ENCODE data around the gene TBL1XR1.
"Not testable (repeated sequence)": the region's sequence is repeated elsewhere in the genome, so short reads cannot be mapped to it uniquely, and the experiment has no call there.

TBL1XR1 gene

DNA sequence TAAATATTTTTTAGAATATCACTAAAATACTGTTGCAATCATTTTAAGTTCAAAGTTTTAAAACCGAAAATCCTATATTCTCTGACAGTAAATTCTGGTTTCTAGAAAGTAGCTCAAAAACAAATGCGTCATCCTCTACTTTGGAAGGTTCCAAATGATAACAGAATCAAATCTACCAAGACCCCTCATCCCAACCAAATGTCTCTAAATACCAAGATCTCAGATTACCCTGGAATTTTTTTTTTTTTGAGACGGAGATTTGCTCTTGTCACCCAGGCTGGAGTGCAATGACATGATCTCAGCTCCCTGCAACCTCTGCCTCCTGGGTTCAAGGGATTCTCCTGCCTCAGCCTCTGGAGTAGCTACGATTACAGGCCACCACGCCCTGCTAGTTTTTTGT, 16.8 kb downstream of the TBL1XR1 start:
- DNase-seq = no peak

- DNase-seq = no peak
Observed at GRCh38 chr3:177179281-177180067, 17.8 kb downstream of the TBL1XR1 start.

DNA sequence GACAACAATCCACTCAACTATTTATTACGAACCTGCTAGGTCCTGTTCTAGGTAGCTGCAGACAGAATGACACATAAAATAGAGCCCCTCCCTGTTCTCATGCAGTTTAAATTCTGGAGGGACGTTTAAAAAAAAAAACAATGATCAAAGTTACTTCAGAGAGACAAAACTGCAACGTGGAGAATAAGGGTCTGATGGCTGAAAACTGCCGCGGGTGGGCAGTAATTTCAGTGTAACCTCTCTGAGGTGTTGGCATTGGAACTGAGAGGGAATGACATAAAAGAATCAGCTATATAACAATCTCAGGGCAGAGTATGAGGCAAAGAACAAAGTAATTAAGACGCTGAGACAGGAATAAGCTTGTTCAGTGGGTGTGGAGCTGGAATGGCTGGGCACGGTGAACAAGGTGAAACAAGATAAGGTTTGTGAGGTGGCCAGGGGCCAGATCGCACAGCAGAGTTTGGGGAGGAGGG, 19.5 kb downstream of the TBL1XR1 start:
- DNase-seq = no peak

- no peak for DNase-seq
Observed at GRCh38 chr3:177174607-177175170, 22.6 kb downstream of the TBL1XR1 start.

- DNase-seq = no peak
Observed at GRCh38 chr3:177169936-177170722, 27.2 kb downstream of the TBL1XR1 start.

- no peak for DNase-seq
Observed at GRCh38 chr3:177168431-177168830, 28.9 kb downstream of the TBL1XR1 start.

DNA sequence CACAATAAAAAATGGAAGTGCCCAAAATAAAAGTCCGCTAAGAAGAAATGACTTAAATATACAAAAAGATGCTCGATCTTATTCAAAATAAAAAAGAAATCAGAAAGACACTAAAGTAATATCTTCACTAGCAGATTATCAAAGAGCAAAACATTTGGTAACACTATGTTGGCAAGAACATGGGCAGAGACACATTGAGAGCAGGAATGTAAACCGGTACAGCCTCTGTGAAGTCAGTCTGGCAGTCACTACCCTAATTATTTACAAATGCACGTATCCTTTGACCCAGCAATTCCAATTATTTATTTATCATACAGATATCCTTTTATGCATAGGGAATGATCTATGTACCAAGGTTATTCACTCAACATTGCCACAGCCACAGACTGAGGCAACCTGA, 34.5 kb downstream of the TBL1XR1 start:
- no peak for DNase-seq

- DNase-seq = not testable (repeated sequence)
Observed at GRCh38 chr3:177161603-177162002, 35.7 kb downstream of the TBL1XR1 start.

DNA sequence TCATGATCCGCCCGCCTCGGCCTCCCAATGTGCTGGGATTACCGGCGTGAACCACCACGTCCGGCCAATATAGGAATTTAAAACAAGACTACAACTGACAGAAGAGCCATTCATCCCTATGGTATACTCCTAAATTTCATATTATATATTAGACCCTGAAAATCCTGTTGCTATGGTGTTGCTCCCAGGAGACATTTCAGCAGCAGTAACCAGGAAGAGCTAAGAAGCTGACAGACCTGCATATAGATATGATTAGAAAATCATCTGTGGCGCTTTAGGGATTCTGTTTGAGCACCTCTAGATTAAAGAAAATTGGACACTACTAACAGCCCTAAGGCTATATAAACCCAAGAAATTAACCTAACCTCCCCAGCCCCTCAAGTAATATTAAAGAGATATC, 38.8 kb downstream of the TBL1XR1 start:
- no peak for DNase-seq

GRCh38 chr3:177157492-177157891, 39.8 kb downstream of the TBL1XR1 start:
- DNase-seq = no peak

GRCh38 chr3:177154733-177155132, 42.5 kb downstream of the TBL1XR1 start:
- no peak for DNase-seq

GRCh38 chr3:177150970-177151627, 46.2 kb downstream of the TBL1XR1 start:
- peak; percentile 16 for DNase-seq

GRCh38 chr3:177150218-177150916, 46.9 kb downstream of the TBL1XR1 start:
- DNase-seq = no peak

DNA sequence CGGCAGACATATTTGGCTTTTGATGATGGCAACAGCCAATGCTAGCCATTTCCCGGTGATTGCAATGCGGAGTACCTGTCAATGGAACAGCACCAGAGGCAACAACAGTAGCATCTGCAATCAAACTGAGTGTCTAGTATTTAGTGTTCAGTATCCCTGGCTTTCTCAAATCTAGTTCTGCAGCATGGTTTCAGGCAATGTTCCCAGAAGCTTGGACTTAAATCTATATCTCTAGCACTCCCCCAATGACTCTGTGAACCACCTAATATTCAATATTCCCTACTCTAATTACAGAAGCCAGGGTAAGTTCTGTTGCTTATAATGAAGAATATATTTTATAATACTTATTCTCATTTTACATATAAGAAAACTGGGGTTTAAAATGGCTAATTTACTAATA, 48.2 kb downstream of the TBL1XR1 start:
- no peak for DNase-seq

- DNase-seq = no peak
Observed at GRCh38 chr3:177147790-177148189, 49.5 kb downstream of the TBL1XR1 start.

DNA sequence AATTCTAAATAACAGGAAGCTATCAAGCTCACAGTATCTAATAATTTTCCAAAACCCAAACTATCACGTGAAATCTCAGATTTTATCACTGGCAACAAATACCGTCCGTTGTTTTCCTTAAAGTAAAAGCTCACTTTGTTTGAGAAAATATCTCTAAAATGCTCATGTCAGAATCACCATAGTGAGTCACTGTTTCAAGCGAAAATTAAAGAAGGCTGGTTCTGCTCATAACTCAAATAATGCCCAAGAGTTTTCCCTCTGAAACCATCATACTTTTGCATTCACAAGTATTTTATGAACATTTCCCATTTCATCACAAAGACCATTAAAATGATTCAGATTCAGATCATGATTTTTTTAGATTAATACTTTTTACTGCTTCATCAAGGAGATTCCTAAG, 50.6 kb downstream of the TBL1XR1 start:
- DNase-seq = no peak

DNA sequence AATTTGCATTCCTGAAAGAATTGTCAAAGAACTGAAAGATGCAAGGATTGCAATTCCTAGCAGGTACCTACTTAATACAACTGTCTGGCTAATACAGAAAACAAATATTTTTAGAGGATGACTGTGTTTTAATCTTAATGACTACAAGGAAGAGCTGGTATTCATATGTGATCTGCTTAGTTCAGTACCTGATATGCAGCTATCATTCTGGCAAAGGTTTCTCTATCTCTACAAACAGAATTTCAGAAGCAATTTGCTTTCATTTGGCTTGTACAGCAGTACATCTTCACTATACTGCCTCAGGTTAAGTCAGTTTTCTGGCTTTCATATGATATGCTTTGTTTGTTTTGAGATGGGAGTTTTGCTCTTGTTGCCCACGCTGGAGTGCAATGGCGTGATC, 51.3 kb downstream of the TBL1XR1 start:
- no peak for DNase-seq

DNA sequence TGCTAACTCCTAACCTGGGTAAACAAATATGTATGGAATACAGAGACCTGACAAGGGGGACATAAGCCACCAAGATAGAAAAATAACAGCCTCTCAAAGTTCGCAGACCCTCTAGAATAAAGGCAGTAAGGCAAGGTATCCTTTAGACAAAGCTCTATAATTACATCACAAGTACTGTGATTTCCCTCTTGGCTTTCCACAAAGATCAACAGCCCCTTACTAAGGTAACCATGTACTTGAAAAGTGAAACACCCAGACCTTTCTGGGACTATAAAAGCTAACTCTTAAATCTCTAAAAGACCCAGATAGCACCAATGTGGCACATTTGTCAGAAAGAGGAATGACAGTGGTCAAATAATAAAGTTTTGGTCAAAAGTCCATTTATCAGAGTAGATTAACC, 51.9 kb downstream of the TBL1XR1 start:
- DNase-seq = no peak

- no peak for DNase-seq
Observed at GRCh38 chr3:177144922-177145321, 52.4 kb downstream of the TBL1XR1 start.

GRCh38 chr3:177141899-177142646, 55.2 kb downstream of the TBL1XR1 start:
- no peak for DNase-seq

- DNase-seq = no peak
Observed at GRCh38 chr3:177141471-177141870, 55.8 kb downstream of the TBL1XR1 start.

DNA sequence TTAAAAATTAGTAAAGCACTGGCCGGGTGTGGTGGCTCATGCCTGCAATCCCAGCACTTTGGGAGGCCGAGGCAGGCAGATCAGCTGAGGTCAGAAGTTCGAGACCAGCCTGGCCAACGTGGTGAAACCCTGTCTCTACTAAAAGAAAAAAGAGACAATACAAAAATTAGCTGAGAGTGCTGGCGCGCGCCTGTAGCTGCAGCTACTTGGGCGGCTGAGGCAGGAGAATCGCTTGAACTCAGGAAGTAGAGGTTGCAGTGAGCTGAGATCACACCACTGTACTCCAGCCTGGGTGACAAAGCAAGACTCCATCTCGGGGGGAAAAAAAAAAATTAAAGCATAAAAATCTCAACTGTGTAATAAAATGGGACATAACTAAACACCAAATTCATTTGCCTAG, 58.1 kb downstream of the TBL1XR1 start:
- DNase-seq = peak; percentile 26

All from activated gamma-delta T cell treated with Interleukin-2 at 50 U/mL for 16 hours (primary cell).